ENCODE data around the gene POLE. TPM values are rescaled to one million over a fixed set of nuclear protein-coding genes. Genes with fewer than 3 reads are reported as not detected.

POLE gene
- total and polyA plus RNA-seq, 10 of the 15 experiments (the other 5 are each of a cell fraction or from before 2014, with no cell fraction given) = 2.3 to 103 (median 37.1) TPM

DNA sequence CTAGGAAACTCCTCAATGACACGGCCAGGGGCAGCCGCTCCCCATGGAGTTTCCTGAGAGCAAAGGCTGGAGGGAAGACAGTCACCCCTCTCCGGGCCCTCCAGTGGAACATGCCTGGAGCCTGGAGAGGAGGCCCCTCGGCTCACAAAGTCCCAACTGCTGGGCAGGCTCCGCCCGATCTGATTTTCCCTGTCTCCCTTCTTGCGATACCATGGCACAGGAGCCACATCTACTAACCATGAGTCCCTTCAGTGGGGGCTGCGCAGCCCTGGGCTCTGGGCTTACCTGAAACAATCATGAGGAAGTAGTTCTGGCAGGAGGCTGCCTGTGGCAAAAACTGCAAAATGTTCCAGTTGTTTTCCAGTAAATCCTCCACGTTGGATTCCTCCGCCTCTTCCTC is 53.2 kb downstream of the POLE start:
- in situ Hi-C loops (cut with MboI) = no loop called here
- POLR2A ChIA-PET = no interaction called here

More for the DNA sequence above, 53.2 kb downstream of the POLE start:
- intact Hi-C loops (cut with micrococcal nuclease; ENCODE audit: unreplicated experiment) = no loop called here
- Histone ChIP-seq H3K4me3 (no peak overlapping the region), H3K36me3 (ENCODE audit: control insufficient read depth in 2 of 2, insufficient read depth in 2 of 2, low read length in 1 of 2) (peaks cover 26 to 46% of the 10 kb centered on the region in 2 experiments), H3K9ac (ENCODE audit: control insufficient read depth, insufficient read depth, low read length) (no peak overlapping the region), H3K27me3 (replicated peaks in 1 of 2; ENCODE audit: control insufficient read depth in 2 of 2, insufficient read depth in 2 of 2, low read length in 1 of 2) (no peaks in the 10 kb centered on the region), H2AFZ (ENCODE audit: control insufficient read depth, low read depth, low read length) (no peak overlapping the region), H3K4me1 (ENCODE audit: control insufficient read depth, insufficient read depth, low read length) (no peaks in the 10 kb centered on the region; the same call in 1 of the 2 replicates), H3K27ac (ENCODE audit: control insufficient read depth, insufficient read depth) (no peak overlapping the region), H3K79me2 (ENCODE audit: control insufficient read depth, insufficient read depth, low read length) (no peaks in the 10 kb centered on the region), H3K4me2 (ENCODE audit: control insufficient read depth, insufficient read depth) (no peak overlapping the region), H4K20me1 (ENCODE audit: control insufficient read depth, insufficient read depth) (no peaks in the 10 kb centered on the region), H3K9me3 (replicated peaks; ENCODE audit: control insufficient read depth, insufficient read depth, low read length) (no peaks in the 10 kb centered on the region)
- DNase-seq (ENCODE audit: low read depth, low spot score) (no peak), FAIRE-seq (no peak), ATAC-seq (no peak)
- ChIA-PET SMC1A (ENCODE audit: uncharacterized antibody, unreplicated experiment) (no interaction called here), CTCF (no interaction called here), RAD21 (ENCODE audit: unreplicated experiment) (no interaction called here)
- no peak for TF ChIP-seq KAT2A (conservative IDR thresholded peaks at IDR 0.05; ENCODE audit: control insufficient read depth, low read depth, low read length)
- no peak for TF ChIP-seq SREBF1 (IDR thresholded peaks at IDR 0.05; ENCODE audit: low read length)
- no peak for TF ChIP-seq ZNF274 (IDR thresholded peaks at IDR 0.05; ENCODE audit: insufficient read depth, insufficient read length)
- TF ChIP-seq, protein P1, sequence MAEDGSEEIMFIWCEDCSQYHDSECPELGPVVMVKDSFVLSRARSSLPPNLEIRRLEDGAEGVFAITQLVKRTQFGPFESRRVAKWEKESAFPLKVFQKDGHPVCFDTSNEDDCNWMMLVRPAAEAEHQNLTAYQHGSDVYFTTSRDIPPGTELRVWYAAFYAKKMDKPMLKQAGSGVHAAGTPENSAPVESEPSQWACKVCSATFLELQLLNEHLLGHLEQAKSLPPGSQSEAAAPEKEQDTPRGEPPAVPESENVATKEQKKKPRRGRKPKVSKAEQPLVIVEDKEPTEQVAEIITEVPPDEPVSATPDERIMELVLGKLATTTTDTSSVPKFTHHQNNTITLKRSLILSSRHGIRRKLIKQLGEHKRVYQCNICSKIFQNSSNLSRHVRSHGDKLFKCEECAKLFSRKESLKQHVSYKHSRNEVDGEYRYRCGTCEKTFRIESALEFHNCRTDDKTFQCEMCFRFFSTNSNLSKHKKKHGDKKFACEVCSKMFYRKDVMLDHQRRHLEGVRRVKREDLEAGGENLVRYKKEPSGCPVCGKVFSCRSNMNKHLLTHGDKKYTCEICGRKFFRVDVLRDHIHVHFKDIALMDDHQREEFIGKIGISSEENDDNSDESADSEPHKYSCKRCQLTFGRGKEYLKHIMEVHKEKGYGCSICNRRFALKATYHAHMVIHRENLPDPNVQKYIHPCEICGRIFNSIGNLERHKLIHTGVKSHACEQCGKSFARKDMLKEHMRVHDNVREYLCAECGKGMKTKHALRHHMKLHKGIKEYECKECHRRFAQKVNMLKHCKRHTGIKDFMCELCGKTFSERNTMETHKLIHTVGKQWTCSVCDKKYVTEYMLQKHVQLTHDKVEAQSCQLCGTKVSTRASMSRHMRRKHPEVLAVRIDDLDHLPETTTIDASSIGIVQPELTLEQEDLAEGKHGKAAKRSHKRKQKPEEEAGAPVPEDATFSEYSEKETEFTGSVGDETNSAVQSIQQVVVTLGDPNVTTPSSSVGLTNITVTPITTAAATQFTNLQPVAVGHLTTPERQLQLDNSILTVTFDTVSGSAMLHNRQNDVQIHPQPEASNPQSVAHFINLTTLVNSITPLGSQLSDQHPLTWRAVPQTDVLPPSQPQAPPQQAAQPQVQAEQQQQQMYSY (CRISPR knock-in tag; IDR thresholded peaks at IDR 0.05) = no peak
- BruUV-seq (replicated peaks) = no TSS peak
- 100% methylated on average over 10 of the region's 10 CpGs for WGBS (ENCODE audit: insufficient coverage, insufficient replicate concordance, low lambda C conversion rate, missing lambda C conversion rate)

Measured in GM12878 (cell line).